Progenitor cell of endocrine pancreas (in vitro differentiated cells): ENCODE measurements around the gene P2RX4. TPM values are rescaled to one million over a fixed set of nuclear protein-coding genes. Genes with fewer than 3 reads are reported as not detected.
"Not testable (repeated sequence)": the region's sequence is repeated elsewhere in the genome, so short reads cannot be mapped to it uniquely, and the experiment has no call there.

Source experiments
- DNase-seq: peaks from one replicate; pipeline ENCODE4 v3.0.0; 2021; ENCODE audit warnings: low spot score; ENCODE audit not compliant: unreplicated experiment
- H3K27ac Mint-ChIP-seq: 2 replicates; pipeline ENCODE4 v1.8.0; 2021; ENCODE audit warnings: mild to moderate bottlenecking, moderate library complexity, mixed read lengths
- H3K27me3 Mint-ChIP-seq: 2 replicates; pipeline ENCODE4 v1.8.0; 2021; ENCODE audit warnings: mixed read lengths
- H3K36me3 Mint-ChIP-seq: 2 replicates; pipeline ENCODE4 v1.8.0; 2022; ENCODE audit warnings: mixed read lengths; ENCODE audit not compliant: insufficient read depth
- H3K4me1 Mint-ChIP-seq: 2 replicates; pipeline ENCODE4 v1.8.0; 2021; ENCODE audit warnings: low read depth, mixed read lengths
- H3K4me3 Mint-ChIP-seq: 2 replicates; pipeline ENCODE4 v1.8.0; 2021; ENCODE audit warnings: low read depth, mild to moderate bottlenecking, moderate library complexity, mixed read lengths
- H3K9me3 Mint-ChIP-seq: 2 replicates; pipeline ENCODE4 v1.8.0; 2021; ENCODE audit warnings: low read depth, mixed read lengths
- CTCF ChIP-seq: fragments of 200-600 bp; sonication (generic); IDR thresholded peaks from one replicate; pipeline ENCODE4 v1.5.0; 2021; ENCODE audit warnings: antibody characterized with exemption, mild to moderate bottlenecking; ENCODE audit not compliant: unreplicated experiment
- total RNA-seq: library from RNA; stranded (reverse); gene quantifications from 2 replicates; pipeline ENCODE4 v1.2.1, GENCODE V29; 2021

The P2RX4 gene
- total RNA-seq, 1 donor from 2014 or later, result 23.9 TPM

GRCh38 chr12:121198949-121199348 is 11.0 kb upstream of the P2RX4 start:
- Mint-ChIP-seq H3K4me3 (no peak overlapping the region), H3K9me3 (no peaks in the 10 kb centered on the region), H3K27me3 (peaks cover 3% of the 10 kb centered on the region), H3K27ac (no peak overlapping the region), H3K4me1 (peaks cover 8% of the 10 kb centered on the region), H3K36me3 (no peaks in the 10 kb centered on the region)
- DNase-seq, result no peak
- no peak for TF ChIP-seq CTCF

- not testable (repeated sequence) for H3K27ac Mint-ChIP-seq
Observed at GRCh38 chr12:121201140-121201539, 8.8 kb upstream of the P2RX4 start.

GRCh38 chr12:121202407-121203355 is 7.2 kb upstream of the P2RX4 start:
- no peak for TF ChIP-seq CTCF
- Mint-ChIP-seq H3K27ac (no peak overlapping the region), H3K9me3 (no peaks in the 10 kb centered on the region), H3K4me3 (no peak overlapping the region), H3K4me1 (peaks cover 8% of the 10 kb centered on the region), H3K27me3 (peaks cover 3% of the 10 kb centered on the region), H3K36me3 (no peaks in the 10 kb centered on the region)
- no peak for DNase-seq

More at GRCh38 chr12:121201140-121201539, 8.8 kb upstream of the P2RX4 start:
- H3K4me3 Mint-ChIP-seq, DNase-seq, H3K27me3 Mint-ChIP-seq, H3K4me1 Mint-ChIP-seq, H3K9me3 Mint-ChIP-seq, H3K36me3 Mint-ChIP-seq: not testable (repeated sequence)

DNA sequence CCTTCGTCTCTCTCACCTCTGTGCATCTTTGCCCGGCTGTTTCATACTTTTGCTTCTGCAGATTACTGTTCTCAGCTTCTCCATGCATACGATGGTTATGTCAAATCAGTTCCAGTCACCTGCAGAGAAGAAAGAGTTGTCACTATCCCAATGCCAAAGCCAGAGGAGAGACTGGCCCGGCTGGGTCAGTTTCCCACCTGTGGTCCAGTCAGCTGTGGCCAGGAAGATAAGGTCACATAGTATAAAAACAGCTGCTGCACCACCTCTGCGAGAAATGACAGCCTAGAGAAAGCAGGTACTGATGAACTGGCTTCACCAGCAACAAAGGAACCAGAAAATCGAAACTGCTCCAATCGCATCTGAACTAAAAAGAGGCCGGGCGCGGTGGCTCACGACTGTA is 6.4 kb upstream of the P2RX4 start:
- TF ChIP-seq CTCF, result no peak
- Mint-ChIP-seq H3K27me3 (peaks cover 6% of the 10 kb centered on the region), H3K27ac (no peak overlapping the region)

DNA sequence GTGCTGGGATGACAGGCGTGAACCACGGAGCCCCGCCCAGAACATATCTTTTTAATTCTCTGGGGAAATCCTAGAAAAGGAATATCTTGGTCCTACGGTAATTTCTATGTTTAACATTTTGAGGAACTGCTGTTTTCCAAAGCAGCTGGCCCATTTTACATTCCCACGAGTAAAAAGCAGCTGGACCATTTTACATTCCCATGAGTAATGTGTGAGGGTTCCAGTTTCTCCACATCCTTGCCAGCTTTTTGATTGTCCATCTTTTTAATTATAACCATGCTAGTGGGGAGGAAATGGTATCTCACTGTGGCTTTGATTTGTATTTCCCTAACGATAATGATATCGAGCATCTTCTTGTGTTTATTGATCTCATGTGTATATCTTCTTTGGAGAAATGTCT is 4.4 kb upstream of the P2RX4 start:
- Mint-ChIP-seq H3K4me3 (no peak overlapping the region), H3K27ac (no peak overlapping the region), H3K4me1 (peaks cover 8% of the 10 kb centered on the region), H3K9me3 (no peaks in the 10 kb centered on the region), H3K36me3 (no peaks in the 10 kb centered on the region), H3K27me3 (peaks cover 6% of the 10 kb centered on the region)
- TF ChIP-seq CTCF, result no peak
- no peak for DNase-seq

More for the DNA sequence above, 6.4 kb upstream of the P2RX4 start:
- no peak for DNase-seq
- H3K9me3 Mint-ChIP-seq, result no peaks in the 10 kb centered on the region
- no peaks in the 10 kb centered on the region for H3K36me3 Mint-ChIP-seq
- no peak overlapping the region for H3K4me3 Mint-ChIP-seq
- peaks cover 8% of the 10 kb centered on the region for H3K4me1 Mint-ChIP-seq

- not testable (repeated sequence) for H3K27me3 Mint-ChIP-seq, H3K4me1 Mint-ChIP-seq, H3K36me3 Mint-ChIP-seq, H3K9me3 Mint-ChIP-seq, DNase-seq, H3K27ac Mint-ChIP-seq
- peak overlapping the region; percentile 54 for H3K4me3 Mint-ChIP-seq
Observed at GRCh38 chr12:121208571-121208970, 1.4 kb upstream of the P2RX4 start.
